Hematopoietic multipotent progenitor cell treated with erythropoietin and hydrocortisone succinate and interleukin-3 and kit ligand, for 15 days (in vitro differentiated cells): Measurements from ENCODE around the gene ANKRD65.
"Not testable (repeated sequence)": the region's sequence is repeated elsewhere in the genome, so short reads cannot be mapped to it uniquely, and the experiment has no call there.

Experiments used
- DNase-seq: peaks from one replicate; pipeline ENCODE4 v3.0.0-alpha.2; 2015; ENCODE audit warnings: low spot score

ANKRD65 gene

DNA sequence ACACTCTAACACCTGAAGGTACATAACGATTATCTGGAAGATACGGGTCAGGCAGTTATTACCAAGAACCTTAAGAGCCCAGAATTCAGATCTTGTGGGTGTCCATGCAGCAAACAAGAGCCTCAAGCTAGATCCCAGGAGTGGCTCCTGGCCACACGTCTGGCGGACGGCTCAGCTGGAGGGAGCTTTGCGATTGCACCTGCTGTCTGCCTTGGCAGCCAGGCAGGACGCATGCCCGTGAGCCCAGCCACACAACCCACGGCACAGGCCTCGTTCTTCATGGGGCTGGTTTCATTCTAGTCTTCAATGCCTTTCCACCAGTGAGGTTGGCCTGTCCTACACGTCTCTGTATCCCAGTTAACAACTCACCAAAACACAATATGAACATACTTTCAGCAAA, 27.6 kb downstream of the ANKRD65 start:
- DNase-seq, result no peak

DNA sequence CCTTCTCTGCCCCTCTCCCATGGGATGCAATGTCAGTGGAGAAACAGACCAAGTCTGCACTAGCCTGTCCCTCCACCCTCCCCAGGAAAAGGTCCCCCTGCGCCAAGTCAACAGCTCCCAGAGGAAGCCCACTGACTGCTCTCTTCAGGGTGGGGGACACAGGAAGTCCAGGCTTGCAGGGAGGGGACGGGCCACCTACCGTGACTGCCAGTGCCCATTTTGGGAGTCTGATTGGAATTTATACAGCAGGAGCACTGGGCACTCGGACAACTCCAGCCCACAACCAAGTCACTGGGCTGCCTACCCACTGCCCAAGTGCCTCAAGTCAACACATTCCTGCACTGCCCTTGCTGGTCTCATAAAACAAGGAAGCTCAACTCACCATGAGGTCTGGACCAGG, 28.1 kb downstream of the ANKRD65 start:
- no peak for DNase-seq

GRCh38 chr1:1391225-1391624, 29.9 kb downstream of the ANKRD65 start:
- DNase-seq, result no peak

GRCh38 chr1:1390675-1391074, 30.4 kb downstream of the ANKRD65 start:
- no peak for DNase-seq

DNA sequence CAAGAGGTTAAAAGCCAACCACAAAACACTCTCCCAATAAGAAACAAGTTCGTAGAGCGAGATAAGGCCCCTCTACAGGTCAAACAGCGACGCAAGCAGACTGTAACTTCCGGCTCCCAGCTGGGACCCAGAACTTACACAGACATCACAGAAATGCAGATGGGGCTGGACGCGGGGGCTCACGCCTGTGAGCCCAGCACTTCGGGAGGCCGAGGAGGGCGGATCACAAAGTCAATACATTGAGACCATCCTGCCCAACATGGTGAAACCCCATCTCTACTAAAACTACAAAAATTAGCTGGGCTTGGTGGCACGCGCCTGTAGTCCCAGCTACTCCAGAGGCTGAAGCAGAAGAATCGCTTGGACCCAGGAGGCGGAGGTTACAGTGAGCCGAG, 33.0 kb downstream of the ANKRD65 start:
- no peak for DNase-seq

DNA sequence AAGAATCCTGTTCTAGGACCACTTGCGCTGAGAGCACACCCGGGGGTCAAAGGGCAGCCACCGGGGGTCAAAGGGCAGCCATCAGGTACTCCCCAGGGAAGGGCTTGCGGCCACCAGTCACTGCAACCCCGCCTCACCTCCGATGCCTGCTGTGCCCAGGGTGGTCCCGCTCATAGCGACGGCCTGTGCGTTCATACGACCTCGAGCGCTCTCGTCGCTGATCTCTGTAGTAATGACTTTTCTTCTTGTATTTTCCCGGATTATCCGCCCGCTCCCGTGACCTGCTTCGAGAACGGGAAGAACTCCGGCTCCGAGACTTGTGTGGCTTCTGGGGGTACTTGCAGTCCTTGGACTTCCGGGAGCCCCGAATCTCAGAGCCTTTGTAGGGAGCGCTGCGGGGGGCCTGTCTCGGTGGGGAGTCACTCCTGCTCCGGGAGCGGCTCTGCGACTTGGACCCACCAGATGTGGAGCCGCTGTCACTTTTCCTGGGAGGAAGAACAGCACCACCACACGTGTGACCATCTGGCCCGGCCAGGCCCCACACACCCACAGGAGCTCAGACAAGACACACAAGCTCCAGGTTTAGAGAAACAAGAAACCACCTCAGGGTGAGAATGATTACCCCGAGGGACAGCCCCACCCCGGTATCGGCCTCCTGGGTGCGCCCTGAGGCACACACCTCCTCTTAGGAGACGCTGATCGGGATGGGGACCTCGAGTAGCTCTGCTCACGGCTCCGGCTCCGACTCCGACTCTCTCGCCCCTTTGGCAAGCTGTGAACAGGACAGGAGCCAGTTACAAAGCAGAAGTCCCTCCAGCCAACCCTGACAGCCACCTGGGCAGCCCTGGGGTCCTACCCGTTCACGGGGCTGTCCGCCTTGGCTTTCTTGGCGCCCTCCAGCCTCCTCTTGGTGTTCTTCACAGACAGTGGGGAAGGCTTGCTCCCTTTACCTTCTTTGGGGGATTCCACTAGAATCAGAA, 33.7 kb downstream of the ANKRD65 start:
- no peak for DNase-seq

DNA sequence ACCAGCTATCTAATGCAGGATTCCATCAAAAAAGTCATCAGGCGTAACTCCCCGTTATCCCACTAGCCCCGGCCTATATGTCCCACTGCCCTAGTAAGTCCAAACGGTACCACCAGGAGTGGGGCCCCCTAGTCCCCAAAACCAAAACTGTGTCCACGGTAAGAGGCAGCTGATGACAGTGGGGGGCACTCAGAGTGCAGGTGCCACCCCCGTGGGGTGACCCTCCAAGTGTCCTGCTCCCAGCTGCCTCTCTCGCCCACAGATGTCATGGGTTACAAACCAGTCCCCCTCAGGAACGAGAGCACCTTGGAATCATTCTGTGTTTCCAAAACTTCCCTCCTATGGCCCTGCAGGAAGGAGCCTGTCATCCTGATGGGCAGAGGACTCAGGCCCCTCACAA, 35.1 kb downstream of the ANKRD65 start:
- no peak for DNase-seq

DNA sequence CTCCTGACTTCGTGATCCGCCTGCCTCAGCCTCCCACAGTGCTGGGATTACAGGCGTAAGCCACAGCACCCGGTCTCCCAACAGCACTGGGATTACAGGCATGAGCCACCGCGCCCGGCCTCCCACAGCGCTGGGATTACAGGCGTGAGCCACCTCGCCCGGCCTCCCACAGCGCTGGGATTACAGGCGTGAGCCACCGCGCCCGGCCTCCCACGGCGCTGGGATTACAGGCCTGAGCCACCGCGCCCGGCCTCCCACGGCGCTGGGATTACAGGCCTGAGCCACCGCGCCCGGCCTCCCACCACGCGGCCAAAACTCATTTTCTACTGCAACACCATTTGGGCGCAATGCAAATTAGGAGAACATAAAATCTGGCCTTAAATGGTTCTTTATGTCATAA, 35.7 kb downstream of the ANKRD65 start:
- DNase-seq, result not testable (repeated sequence)

- no peak for DNase-seq
These were observed 39.8 kb downstream of the ANKRD65 start for GRCh38 chr1:1381294-1381693.

- DNase-seq, result no peak
These were observed 40.2 kb downstream of the ANKRD65 start for GRCh38 chr1:1380860-1381259.

GRCh38 chr1:1377540-1378205, 43.4 kb downstream of the ANKRD65 start:
- DNase-seq, result no peak

DNA sequence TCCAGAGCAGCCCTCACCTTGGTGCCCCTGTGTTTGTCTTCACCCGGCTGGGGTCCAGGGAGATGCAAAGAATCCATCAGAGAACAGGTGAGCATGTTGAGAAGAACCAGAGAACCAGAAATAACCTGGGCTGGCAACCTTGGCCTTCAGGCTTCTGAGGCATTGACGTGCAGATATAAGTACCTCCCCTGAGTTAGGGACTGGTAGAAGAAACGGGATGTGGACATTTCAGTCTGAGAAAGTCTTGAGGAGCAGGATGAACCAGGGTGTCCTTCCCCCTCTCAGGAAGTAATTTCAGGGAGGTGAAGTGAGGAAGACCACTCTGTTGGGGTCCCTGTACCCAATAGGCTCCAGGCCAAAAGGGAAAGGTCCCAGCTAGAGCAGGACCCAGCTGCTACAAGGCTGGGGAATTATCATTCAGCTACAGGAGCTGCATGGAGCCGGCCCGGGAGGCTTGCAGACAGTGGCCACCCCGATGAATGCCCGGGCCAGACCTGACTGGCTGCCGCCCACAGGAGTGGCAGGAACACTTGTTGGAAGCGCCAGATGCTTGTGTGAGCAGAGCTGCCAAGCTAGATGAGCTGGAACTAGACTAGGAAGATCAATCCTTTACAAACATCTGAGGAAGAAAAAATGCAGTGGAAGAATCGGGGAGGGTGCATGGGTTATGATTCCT, 44.4 kb downstream of the ANKRD65 start:
- DNase-seq, result no peak

GRCh38 chr1:1374929-1375662, 46.0 kb downstream of the ANKRD65 start, which contains the start of gene AURKAIP1:
TSS of gene AURKAIP1 (minus strand) at chr1:1375207. CDS start at chr1:1374756, 451 bp downstream.
- peak; percentile 99 for DNase-seq

- DNase-seq, result no peak
These were observed 46.5 kb downstream of the ANKRD65 start for GRCh38 chr1:1374589-1374928.

GRCh38 chr1:1373815-1374588, 47.1 kb downstream of the ANKRD65 start:
- no peak for DNase-seq

- no peak for DNase-seq
These were observed 47.8 kb downstream of the ANKRD65 start for GRCh38 chr1:1373051-1373814.

DNA sequence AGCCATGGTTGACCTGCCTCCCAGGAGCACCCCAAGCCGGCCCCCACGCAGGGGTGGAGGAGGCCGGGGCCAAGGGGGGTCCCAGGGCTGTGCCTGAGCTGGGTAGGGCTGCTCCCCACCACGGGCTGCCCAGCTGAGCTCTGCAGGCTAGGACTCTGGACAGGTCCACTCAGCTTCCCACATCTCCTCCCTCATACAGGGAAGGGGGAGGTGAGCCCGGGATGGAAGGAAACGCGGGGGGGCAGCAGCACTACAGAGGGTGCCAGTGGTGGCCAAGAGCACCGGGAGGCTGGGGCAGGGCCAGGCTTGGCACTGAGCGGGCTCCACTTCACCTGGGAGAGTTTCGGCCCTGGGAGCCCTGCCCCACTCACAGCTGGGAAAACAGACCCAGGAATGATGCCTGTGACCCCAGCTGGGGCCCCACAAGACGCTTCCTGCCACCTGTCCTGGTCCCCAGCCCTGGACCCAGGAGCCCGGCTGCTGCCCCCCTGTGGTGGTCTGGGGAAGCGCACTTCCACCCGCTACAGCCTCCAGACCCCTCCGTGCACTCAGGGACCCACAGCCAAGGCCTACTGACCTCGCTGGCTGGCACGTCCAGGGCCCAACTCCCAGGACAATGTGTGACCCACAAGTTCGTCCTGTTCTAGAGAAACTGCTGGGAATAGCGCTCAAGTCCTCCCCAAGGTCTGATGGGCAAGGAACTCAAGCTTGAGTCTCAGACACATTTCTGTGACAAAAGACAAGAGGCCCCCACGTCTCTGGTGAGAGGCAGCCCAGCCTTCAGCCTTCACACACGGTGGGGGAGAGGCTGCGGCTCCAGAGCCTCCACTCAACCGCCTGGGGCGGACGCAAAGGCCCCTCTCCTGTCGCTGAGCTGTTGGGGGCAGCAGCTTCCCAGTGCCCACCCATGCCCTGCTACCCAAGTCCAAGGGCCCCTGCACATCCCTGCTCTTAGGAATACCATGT, 49.0 kb downstream of the ANKRD65 start:
- peak; percentile 73 for DNase-seq

- DNase-seq, result no peak
These were observed 49.7 kb downstream of the ANKRD65 start for GRCh38 chr1:1371364-1371745.

DNA sequence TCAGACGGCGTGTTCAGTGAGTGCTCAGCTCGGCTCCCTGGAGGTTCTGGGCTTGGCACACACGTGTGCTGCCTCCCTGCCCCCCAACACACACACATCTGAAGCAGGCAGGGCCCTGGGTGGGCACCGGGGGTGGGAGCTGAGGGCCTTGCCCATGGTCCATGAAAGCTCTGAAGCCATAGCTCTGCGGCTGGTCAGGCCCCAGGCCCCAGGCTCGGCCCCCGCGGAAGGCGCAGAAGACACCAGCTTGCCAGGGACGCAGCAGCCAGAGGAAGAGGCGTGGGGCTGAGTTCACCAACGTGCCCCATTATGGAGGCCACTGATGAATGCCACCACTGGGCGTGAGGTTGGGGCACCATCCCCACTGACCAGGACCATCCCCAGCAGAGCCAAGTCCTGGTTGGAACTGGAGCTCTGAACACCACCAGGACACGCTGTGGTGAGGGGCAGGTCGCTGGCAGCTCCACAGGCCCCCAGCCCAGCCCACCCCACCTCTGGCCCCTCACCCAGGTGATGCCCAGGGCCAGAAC, 50.2 kb downstream of the ANKRD65 start:
- no peak for DNase-seq
